PC-3 (cell line): ENCODE measurements around the gene SOX5.

ENCODE experiments used
- CTCF ChIP-seq: fragments of 300-600 bp; sonication (generic); conservative IDR thresholded peaks from 2 replicates; pipeline ENCODE4 v1.5.1; 2017; ENCODE audit warnings: antibody characterized with exemption, low read depth, mild to moderate bottlenecking, low read length
- EZH2phosphoT487 ChIP-seq: fragments of 300-600 bp; sonication (generic); IDR thresholded peaks from 2 replicates; pipeline ENCODE4 v1.6.1; 2018; ENCODE audit warnings: mild to moderate bottlenecking, antibody characterized with exemption, low read length, borderline replicate concordance

- TF ChIP-seq CTCF = no peak
- TF ChIP-seq EZH2phosphoT487 = no peak
These were observed 822 bp upstream of the SOX5 start for GRCh38 chr12:23950210-23950774.
